ENCODE measurements around the gene PRKCA.

- TF ChIP-seq CTCF (IDR thresholded peaks at IDR 0.05; ENCODE audit: low read depth, low read length, missing input control) = no peak
- no peak for TF ChIP-seq YY1 (IDR thresholded peaks at IDR 0.05)
- no peak for TF ChIP-seq RAD21 (IDR thresholded peaks at IDR 0.05)
- TF ChIP-seq TAF1 (conservative IDR thresholded peaks at IDR 0.05) = no peak
- TF ChIP-seq FOXA1 (IDR thresholded peaks at IDR 0.05) = no peak
- TF ChIP-seq EGR1 (IDR thresholded peaks at IDR 0.05; ENCODE audit: low read depth in 2 of 2) = no peak
- no peak for TF ChIP-seq RXRA (IDR thresholded peaks at IDR 0.05)
- no peak for TF ChIP-seq ATF3 (IDR thresholded peaks at IDR 0.05)
Observed at GRCh38 chr17:66684731-66685130, 382.3 kb downstream of the PRKCA start.

Measured in liver (tissue), 3 donors.